Measurements from ENCODE around the gene SPPL2C.

DNA sequence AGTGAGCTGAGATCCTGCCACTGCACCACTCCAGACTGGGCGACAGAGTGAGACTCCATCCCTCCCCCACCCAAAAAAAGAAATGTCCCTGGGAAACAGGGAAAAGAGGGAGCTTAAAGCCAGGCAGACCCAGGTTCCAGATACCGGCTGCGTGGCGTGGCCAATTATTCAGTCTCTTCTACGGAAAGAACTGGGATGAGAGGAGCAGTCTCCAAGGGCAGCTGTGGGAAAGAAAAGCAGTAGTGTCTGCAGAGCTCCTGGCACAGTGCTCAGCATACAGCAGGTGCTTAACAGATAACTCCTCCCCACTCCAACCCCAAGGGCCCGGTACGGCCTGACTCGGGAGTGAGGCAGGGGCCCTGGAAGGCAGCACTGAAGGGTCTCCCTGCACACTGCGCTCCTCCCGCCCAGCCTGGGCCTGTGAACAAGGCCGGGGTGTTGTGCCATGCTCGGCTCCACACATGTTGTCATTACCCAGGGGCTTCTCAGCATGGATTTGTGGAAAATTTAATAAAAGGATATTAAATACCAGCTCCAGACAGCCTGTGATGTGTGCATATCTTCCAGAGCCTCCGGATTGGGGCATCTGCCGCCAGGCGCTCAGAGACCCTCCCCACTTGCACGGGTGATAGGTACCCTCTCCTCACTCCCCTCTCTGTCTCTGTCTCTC lies 17.6 kb upstream of the SPPL2C start:
- TF ChIP-seq, protein P1, sequence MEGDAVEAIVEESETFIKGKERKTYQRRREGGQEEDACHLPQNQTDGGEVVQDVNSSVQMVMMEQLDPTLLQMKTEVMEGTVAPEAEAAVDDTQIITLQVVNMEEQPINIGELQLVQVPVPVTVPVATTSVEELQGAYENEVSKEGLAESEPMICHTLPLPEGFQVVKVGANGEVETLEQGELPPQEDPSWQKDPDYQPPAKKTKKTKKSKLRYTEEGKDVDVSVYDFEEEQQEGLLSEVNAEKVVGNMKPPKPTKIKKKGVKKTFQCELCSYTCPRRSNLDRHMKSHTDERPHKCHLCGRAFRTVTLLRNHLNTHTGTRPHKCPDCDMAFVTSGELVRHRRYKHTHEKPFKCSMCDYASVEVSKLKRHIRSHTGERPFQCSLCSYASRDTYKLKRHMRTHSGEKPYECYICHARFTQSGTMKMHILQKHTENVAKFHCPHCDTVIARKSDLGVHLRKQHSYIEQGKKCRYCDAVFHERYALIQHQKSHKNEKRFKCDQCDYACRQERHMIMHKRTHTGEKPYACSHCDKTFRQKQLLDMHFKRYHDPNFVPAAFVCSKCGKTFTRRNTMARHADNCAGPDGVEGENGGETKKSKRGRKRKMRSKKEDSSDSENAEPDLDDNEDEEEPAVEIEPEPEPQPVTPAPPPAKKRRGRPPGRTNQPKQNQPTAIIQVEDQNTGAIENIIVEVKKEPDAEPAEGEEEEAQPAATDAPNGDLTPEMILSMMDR (IDR thresholded peaks at IDR 0.05) = no peak
- TF ChIP-seq POLR2A (IDR thresholded peaks at IDR 0.05) (no peak), POLR2AphosphoS5 (IDR thresholded peaks at IDR 0.05) (no peak)

All from prostate gland (tissue), 2 donors.